DND-41 (cell line): ENCODE data around the gene STIMATE.

Experiments used
- CTCF ChIP-seq: IDR thresholded peaks from 2 replicates; pipeline ENCODE4 v1.5.1; 2012; ENCODE audit warnings: borderline replicate concordance, low read length, moderate library complexity, mild to moderate bottlenecking; ENCODE audit not compliant: poor library complexity, severe bottlenecking; ENCODE audit errors: extremely low read depth
- EZH2 ChIP-seq: IDR thresholded peaks from 3 replicates; pipeline ENCODE4 v1.6.1; 2012; ENCODE audit warnings: borderline replicate concordance, low read depth, mild to moderate bottlenecking, moderate library complexity, low read length, inconsistent platforms; ENCODE audit not compliant: severe bottlenecking

- TF ChIP-seq CTCF (no peak), EZH2 (no peak)
Observed at GRCh38 chr3:52904000-52904399, 6.7 kb upstream of the STIMATE start.
